ENCODE data around the gene SNRPA. TPM values are rescaled to one million over a fixed set of nuclear protein-coding genes. Genes with fewer than 3 reads are reported as not detected.
A peak's percentile ranks its signal among the peaks of the same experiment; 100 is the strongest.

The SNRPA gene
- total and polyA plus RNA-seq, 4 donors = 44.5 to 77.4 (median 58.6) TPM

DNA sequence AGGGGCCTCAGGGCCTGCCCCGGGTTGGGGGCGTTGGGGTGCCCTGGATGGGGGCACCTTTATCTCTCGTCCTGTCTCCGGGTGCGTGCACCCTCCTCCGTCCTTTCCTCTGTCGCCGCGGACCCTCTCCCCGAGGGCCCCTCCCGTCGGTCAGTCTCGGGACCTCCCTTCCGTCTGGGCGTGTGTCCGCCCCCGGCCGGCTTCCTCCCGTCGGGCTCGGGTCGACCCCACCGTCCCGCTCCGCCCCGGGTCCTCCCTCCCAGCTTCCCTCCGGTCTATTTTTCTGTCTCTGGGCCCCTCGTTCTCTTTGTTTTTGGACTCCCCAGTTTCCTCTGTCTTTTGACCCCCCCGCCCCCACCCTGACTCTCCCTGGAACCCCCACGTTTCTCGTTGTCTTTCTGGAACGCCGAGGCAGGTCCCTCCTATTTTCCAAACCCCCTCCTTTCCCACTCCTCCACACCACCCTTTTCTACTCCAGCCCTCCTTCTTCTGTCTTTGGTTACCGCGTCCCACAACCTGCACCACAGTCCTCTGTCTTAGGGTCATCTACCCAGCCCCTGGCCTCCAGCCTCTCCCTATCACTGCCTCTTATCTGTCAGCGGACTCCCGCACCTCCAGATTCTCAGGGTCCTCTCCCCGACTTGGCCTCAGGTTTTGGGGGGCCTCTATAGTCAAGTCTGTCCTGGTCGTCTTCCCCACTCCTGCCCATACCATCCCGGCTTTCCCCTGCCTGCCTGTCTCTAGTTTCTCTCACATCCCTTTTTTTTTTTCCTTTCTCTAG lies 48.7 kb downstream of the SNRPA start:
- peak overlapping the region; percentile 90 to 93 for H3K27ac ChIP-seq (ENCODE audit: low read depth in 1 of 2, low read length in 1 of 2)
- WGBS, 2 donors = 1 to 4% methylated on average over 37 to 40 of the region's 40 CpGs
- ATAC-seq (ENCODE audit: insufficient read depth, low FRiP score) = no peak

GRCh38 chr19:40800339-40800996 lies 49.5 kb downstream of the SNRPA start:
- Histone ChIP-seq H3K27ac (ENCODE audit: low read depth in 1 of 2, low read length in 1 of 2) (peak overlapping the region; percentile 90 to 93), H3K27me3 (ENCODE audit: control insufficient read depth in 3 of 3, insufficient read depth in 3 of 3, low read length in 2 of 3) (no peaks in the 10 kb centered on the region), H3K4me1 (ENCODE audit: control insufficient read depth in 5 of 5, insufficient read depth in 5 of 5, low read length in 5 of 5) (peaks cover 17 to 53% (median 46%) of the 10 kb centered on the region in 5 donors), H3K9me3 (ENCODE audit: control insufficient read depth in 4 of 4, insufficient read depth in 3 of 4, low read length in 3 of 4) (no peaks in the 10 kb centered on the region), H3K36me3 (ENCODE audit: control insufficient read depth in 4 of 4, insufficient read depth in 4 of 4, low read length in 4 of 4) (peaks cover 0 to 18% (median 8%) of the 10 kb centered on the region in 4 donors), H3K9ac (ENCODE audit: insufficient read depth in 1 of 2, low read length in 2 of 2) (peak overlapping the region in 1 of 2 donors; percentile 63), H3K4me3 (peak overlapping the region; percentile 89)
- 49 to 74% methylated on average over 26 to 27 of the region's 27 CpGs for WGBS, 2 donors
- DNase-seq (no peak), ATAC-seq (ENCODE audit: insufficient read depth, low FRiP score) (no peak)
- TF ChIP-seq, protein P1, sequence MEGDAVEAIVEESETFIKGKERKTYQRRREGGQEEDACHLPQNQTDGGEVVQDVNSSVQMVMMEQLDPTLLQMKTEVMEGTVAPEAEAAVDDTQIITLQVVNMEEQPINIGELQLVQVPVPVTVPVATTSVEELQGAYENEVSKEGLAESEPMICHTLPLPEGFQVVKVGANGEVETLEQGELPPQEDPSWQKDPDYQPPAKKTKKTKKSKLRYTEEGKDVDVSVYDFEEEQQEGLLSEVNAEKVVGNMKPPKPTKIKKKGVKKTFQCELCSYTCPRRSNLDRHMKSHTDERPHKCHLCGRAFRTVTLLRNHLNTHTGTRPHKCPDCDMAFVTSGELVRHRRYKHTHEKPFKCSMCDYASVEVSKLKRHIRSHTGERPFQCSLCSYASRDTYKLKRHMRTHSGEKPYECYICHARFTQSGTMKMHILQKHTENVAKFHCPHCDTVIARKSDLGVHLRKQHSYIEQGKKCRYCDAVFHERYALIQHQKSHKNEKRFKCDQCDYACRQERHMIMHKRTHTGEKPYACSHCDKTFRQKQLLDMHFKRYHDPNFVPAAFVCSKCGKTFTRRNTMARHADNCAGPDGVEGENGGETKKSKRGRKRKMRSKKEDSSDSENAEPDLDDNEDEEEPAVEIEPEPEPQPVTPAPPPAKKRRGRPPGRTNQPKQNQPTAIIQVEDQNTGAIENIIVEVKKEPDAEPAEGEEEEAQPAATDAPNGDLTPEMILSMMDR (IDR thresholded peaks at IDR 0.05; ENCODE audit: control extremely low read depth, extremely low read depth) = no peak

More for the DNA sequence above, 48.7 kb downstream of the SNRPA start:
- Histone ChIP-seq H3K9ac (ENCODE audit: insufficient read depth in 1 of 2, low read length in 2 of 2) (peak overlapping the region; percentile 42 to 63), H3K9me3 (ENCODE audit: control insufficient read depth in 4 of 4, insufficient read depth in 3 of 4, low read length in 3 of 4) (no peaks in the 10 kb centered on the region), H3K27me3 (ENCODE audit: control insufficient read depth in 3 of 3, insufficient read depth in 3 of 3, low read length in 2 of 3) (no peaks in the 10 kb centered on the region), H3K36me3 (ENCODE audit: control insufficient read depth in 4 of 4, insufficient read depth in 4 of 4, low read length in 4 of 4) (peaks cover 0 to 16% (median 5%) of the 10 kb centered on the region in 4 donors), H3K4me1 (ENCODE audit: control insufficient read depth in 5 of 5, insufficient read depth in 5 of 5, low read length in 5 of 5) (peaks cover 15 to 53% (median 40%) of the 10 kb centered on the region in 5 donors), H3K4me3 (peak overlapping the region; percentile 89)
- TF ChIP-seq, protein P1 (IDR thresholded peaks at IDR 0.05; ENCODE audit: control extremely low read depth, extremely low read depth) = no peak
- DNase-seq = peak; percentile 37 to 56 (median 39)

GRCh38 chr19:40800997-40801377 lies 50.0 kb downstream of the SNRPA start:
- H3K4me1 ChIP-seq (ENCODE audit: control insufficient read depth in 5 of 5, insufficient read depth in 5 of 5, low read length in 5 of 5) = peaks cover 17 to 57% (median 46%) of the 10 kb centered on the region in 5 donors
- H3K9me3 ChIP-seq (ENCODE audit: control insufficient read depth in 4 of 4, insufficient read depth in 3 of 4, low read length in 3 of 4) = no peaks in the 10 kb centered on the region
- ATAC-seq (ENCODE audit: insufficient read depth, low FRiP score) (no peak), DNase-seq (no peak)
- peak overlapping the region; percentile 89 for H3K4me3 ChIP-seq
- TF ChIP-seq, protein P1 (IDR thresholded peaks at IDR 0.05; ENCODE audit: control extremely low read depth, extremely low read depth) = no peak
- 73 to 87% methylated on average over 27 of the region's 27 CpGs for WGBS, 2 donors
- no peak overlapping the region for H3K9ac ChIP-seq (ENCODE audit: insufficient read depth in 1 of 2, low read length in 2 of 2)
- H3K36me3 ChIP-seq (ENCODE audit: control insufficient read depth in 4 of 4, insufficient read depth in 4 of 4, low read length in 4 of 4) = peaks cover 0 to 19% (median 8%) of the 10 kb centered on the region in 4 donors
- H3K27me3 ChIP-seq (ENCODE audit: control insufficient read depth in 3 of 3, insufficient read depth in 3 of 3, low read length in 2 of 3) = no peaks in the 10 kb centered on the region
- H3K27ac ChIP-seq (ENCODE audit: low read depth in 1 of 2, low read length in 1 of 2) = peak overlapping the region; percentile 29 to 93
